Measurements from ENCODE around the gene ARSG. TPM values are rescaled to one million over a fixed set of nuclear protein-coding genes. Genes with fewer than 3 reads are reported as not detected.

The ARSG gene
- total and polyA plus RNA-seq, 9 of the 15 experiments (the other 6 are each of a cell fraction or from before 2014, with no cell fraction given): 1.0 to 5.6 (median 1.8) TPM

DNA sequence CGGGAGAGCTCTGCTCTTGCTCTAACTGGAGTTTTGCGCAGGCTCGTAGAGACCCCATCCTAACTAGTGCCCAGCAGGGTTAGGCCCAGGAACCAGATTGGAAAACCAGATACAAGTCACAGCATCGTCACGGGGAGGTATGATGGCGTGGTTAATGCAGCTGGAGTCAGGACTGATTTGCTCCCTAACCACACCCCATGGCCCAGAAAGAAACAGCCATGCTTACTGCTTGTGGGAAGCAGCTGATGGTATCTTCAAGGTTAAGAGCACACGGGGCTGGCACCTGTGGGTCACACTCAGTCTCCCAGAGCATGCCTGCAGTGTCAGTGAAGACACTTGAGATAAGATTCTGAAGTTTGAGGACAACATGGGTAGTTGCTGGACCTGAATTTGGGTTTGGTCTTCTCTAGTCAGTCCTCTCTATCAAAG is 105.8 kb downstream of the ARSG start:
- Histone ChIP-seq H3K79me2 (ENCODE audit: control insufficient read depth, insufficient read depth, low read length) (no peaks in the 10 kb centered on the region), H3K36me3 (ENCODE audit: control insufficient read depth, insufficient read depth, low read length) (no peaks in the 10 kb centered on the region), H3K4me1 (replicated peaks in 1 of 2; ENCODE audit: control insufficient read depth in 2 of 2, insufficient read depth in 2 of 2, low read length in 2 of 2) (0 out of 5 replicates have a peak, but pooled peaks cover 0 to 4% of the 10 kb centered on the region in 2 experiments), H3K27me3 (ENCODE audit: control insufficient read depth in 2 of 2, insufficient read depth in 2 of 2, low read length in 2 of 2) (peaks cover 18 to 56% of the 10 kb centered on the region in 2 experiments; a peak in 3 of 5 replicates), H3K9ac (ENCODE audit: insufficient read depth in 1 of 2, low read depth in 2 of 2, low read length in 2 of 2) (no peak overlapping the region), H3K4me3 (no peak overlapping the region), H4K20me1 (replicated peaks; ENCODE audit: control insufficient read depth, insufficient read depth, low read length) (no peaks in the 10 kb centered on the region), H3K9me1 (ENCODE audit: control insufficient read depth, insufficient read depth, low read length) (no peaks in the 10 kb centered on the region), H3K9me3 (replicated peaks; ENCODE audit: control insufficient read depth, insufficient read depth, low read depth, low read length) (no peaks in the 10 kb centered on the region), H3K4me2 (ENCODE audit: insufficient read depth, low read length) (no peak overlapping the region), H2AFZ (ENCODE audit: low read depth, low read length) (no peak overlapping the region), H3K27ac (ENCODE audit: extremely low read depth, low read depth, low read length) (no peak overlapping the region)
- in situ Hi-C loops (cut with MboI) (no loop called here), intact Hi-C loops (cut with micrococcal nuclease) (loop anchor here (10.0 kb wide), 1 partner anchor 132 kb away; no protein-coding TSS in a partner anchor)
- no peak for FAIRE-seq
- ATAC-seq: no peak
- no TSS peak for BruUV-seq (replicated peaks)
- TF ChIP-seq NR2C2 (CRISPR knock-in tag; IDR thresholded peaks at IDR 0.05) (no peak), NR2C2 (tag; IDR thresholded peaks at IDR 0.05) (peak; percentile 41; the same call in 1 of the 2 replicates), BCL6 (CRISPR knock-in tag; IDR thresholded peaks at IDR 0.05) (no peak)
- 9% methylated on average over 7 of the region's 7 CpGs for WGBS (ENCODE audit: insufficient coverage, low coverage, missing lambda C conversion rate)
- POLR2A ChIA-PET: interaction anchor here (0.7 to 1.0 kb wide), 2 partner anchors 9 to 17 kb away, joined by 3 read pairs; no protein-coding TSS in a partner anchor
- CTCF ChIA-PET (ENCODE audit: low intra/inter-chr PET ratio): no interaction called here
- no peak for DNase-seq (ENCODE audit: extremely low read depth in 1 of 4, low spot score in 3 of 4)
